ENCODE results near the gene FHAD1. TPM values are rescaled to one million over a fixed set of nuclear protein-coding genes. Genes with fewer than 3 reads are reported as not detected.
A peak's percentile ranks its signal among the peaks of the same experiment; 100 is the strongest.

Gene FHAD1
- total RNA-seq, 1 experiment from 2014 or later = 0.47 TPM

DNA sequence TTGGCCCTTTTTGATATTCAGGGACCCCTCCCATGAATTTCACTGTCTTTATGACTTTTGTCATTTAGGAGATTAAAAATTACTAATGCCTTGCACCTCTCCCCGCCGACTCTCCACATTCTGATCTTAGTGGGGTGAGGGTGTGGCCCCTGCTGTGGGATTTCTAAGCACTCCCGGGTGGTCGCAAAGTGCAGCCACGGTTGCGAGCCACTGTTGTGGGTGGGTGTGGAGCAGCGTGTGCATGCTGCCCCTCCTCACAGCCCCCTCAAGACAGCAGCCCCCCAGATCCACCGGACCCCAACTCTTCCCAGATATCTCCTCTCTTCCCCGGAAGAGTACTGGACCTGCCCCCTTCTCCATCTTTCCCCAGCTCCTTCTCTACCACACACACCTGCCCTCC lies 96.1 kb downstream of the FHAD1 start:
- Histone ChIP-seq H3K36me3 (no peaks in the 10 kb centered on the region), H3K9me3 (replicated peaks) (peaks cover 13% of the 10 kb centered on the region), H3K27me3 (replicated peaks) (no peaks in the 10 kb centered on the region), H3K27ac (no peak overlapping the region), H3K4me3 (no peak overlapping the region), H3K4me1 (replicated peaks) (peaks cover 47% of the 10 kb centered on the region)
- DNase-seq (ENCODE audit: low read depth in 1 of 2, low spot score in 2 of 2) = no peak

DNA sequence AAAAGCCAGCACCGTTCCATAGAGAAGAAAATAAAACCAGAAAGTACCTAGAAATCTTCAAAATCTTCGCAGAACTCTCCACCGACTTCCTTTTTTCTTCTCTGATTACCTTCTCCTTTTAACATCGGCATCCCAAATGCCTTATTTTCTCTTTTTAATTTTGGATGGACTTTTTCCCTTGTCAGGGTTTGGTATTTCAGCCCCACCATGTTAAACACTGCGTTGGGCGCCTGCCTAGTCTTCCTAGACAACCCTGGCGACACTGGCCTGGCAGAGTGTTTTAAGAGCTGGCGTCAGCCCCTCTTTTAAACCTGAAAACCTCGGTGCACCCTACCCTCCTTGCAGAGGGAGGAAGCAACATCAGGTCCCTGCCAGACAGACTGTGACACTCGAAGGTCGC lies 96.7 kb downstream of the FHAD1 start:
- H3K4me1 ChIP-seq (replicated peaks) = peaks cover 41% of the 10 kb centered on the region
- no peaks in the 10 kb centered on the region for H3K36me3 ChIP-seq
- no peak overlapping the region for H3K4me3 ChIP-seq
- H3K27ac ChIP-seq = no peak overlapping the region
- H3K9me3 ChIP-seq (replicated peaks) = peaks cover 7% of the 10 kb centered on the region
- H3K27me3 ChIP-seq (replicated peaks) = no peaks in the 10 kb centered on the region
- no peak for DNase-seq (ENCODE audit: low read depth in 1 of 2, low spot score in 2 of 2)

DNA sequence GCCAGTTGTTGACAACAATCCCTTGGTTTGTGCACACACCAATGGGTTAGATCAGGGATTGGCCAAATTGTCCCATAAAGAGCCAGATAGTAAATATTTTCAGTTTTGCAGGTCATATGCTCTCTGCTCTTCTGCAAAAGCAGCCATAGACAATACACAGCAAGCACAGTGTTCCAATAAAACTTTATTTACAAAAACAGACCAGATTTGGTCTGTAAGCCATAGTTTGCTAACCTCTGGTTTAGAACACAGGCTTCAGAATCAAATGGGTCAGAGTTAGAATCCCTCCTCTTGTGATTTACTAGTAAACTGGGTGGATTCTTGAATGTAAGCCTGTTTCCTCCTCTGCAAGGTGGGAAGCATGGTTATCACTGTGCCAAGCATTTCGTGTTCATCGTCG lies 97.4 kb downstream of the FHAD1 start:
- Histone ChIP-seq H3K36me3 (no peaks in the 10 kb centered on the region), H3K4me1 (replicated peaks) (peaks cover 34% of the 10 kb centered on the region), H3K27ac (no peak overlapping the region), H3K4me3 (no peak overlapping the region), H3K9me3 (replicated peaks) (peaks cover 7% of the 10 kb centered on the region), H3K27me3 (replicated peaks) (no peaks in the 10 kb centered on the region)
- DNase-seq (ENCODE audit: low read depth in 1 of 2, low spot score in 2 of 2) = no peak

DNA sequence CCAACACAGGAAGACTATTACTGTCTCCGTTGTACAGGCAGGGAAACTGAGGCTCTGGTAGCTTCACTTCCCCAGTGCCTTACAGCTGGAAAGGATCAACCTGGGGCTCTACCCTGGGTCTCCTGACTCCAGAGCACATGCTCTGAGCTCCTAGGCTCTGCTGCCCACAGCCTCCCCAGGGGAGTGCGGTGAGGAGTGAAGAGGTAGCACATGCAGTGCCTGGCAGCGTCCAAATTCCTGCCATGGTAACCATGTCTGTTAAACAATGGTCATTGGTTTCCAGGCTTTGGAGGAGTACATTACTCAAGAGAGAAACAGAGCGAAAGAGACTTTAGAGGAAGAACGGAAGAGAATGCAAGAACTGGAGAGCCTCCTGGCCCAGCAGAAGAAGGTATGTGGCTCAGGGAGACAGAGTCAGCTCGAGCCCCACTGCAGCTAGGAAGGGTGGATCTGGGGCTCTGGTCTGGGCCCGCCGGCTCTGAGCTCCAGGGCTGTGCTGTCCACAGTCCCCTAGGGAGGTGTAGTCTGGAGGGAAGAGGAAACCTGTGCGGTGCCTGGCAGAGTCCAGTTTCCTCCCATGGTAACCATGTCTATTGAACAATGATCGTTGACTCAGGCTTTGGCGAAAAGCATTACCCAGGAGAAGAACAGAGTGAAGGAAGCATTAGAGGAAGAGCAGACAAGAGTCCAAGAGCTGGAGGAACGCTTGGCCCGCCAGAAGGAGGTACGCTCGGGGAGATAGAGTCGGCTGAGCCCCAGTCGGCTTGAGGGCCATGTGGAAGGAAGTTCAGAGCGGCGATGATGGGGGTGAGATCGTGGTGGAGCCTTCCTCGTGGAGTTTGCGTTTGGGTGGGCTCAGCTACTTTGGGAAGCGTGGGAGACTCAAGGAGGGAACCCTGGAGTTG lies 98.0 kb downstream of the FHAD1 start:
- DNase-seq (ENCODE audit: low read depth in 1 of 2, low spot score in 2 of 2) = no peak
- H3K9me3 ChIP-seq (replicated peaks) = peaks cover 4% of the 10 kb centered on the region

DNA sequence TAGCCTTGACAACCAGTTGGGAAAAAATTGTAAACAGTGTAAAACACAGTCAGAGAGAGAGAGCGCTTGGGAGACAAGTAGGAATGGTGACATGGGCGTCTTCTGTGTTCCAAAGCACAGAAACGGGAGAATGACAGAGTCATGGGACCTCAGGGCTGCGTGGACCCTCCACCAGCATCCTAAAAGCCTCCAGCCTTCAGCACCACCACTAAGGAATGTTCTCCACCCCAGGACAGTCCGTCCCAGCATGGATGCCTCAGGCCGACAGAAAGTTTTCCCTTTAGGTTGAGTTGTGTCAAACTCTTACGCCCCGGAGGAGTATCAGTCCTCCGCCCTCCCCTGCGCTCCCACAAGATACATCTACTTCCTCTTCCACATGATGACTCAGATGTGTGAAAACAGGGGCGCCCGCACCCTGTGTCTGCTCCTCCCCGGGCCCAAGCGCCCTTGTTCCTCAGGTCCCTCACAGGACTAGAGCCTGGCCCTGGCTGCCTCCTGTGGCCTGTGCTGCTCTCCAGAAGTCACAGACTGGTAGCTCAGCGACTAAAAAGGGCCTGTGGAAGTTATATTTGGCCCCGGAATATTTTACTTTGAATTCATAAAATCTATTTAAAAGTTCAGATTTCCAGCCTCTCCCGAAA lies 98.8 kb downstream of the FHAD1 start:
- Histone ChIP-seq H3K9me3 (replicated peaks) (no peaks in the 10 kb centered on the region), H3K4me1 (replicated peaks) (peaks cover 21% of the 10 kb centered on the region), H3K4me3 (no peak overlapping the region), H3K27ac (no peak overlapping the region), H3K27me3 (replicated peaks) (no peaks in the 10 kb centered on the region), H3K36me3 (no peaks in the 10 kb centered on the region)
- no peak for DNase-seq (ENCODE audit: low read depth in 1 of 2, low spot score in 2 of 2)

More for the DNA sequence above, 98.0 kb downstream of the FHAD1 start:
- H3K4me3 ChIP-seq = no peak overlapping the region
- no peak overlapping the region for H3K27ac ChIP-seq
- peaks cover 28% of the 10 kb centered on the region for H3K4me1 ChIP-seq (replicated peaks)
- H3K27me3 ChIP-seq (replicated peaks) = no peaks in the 10 kb centered on the region
- no peaks in the 10 kb centered on the region for H3K36me3 ChIP-seq

DNA sequence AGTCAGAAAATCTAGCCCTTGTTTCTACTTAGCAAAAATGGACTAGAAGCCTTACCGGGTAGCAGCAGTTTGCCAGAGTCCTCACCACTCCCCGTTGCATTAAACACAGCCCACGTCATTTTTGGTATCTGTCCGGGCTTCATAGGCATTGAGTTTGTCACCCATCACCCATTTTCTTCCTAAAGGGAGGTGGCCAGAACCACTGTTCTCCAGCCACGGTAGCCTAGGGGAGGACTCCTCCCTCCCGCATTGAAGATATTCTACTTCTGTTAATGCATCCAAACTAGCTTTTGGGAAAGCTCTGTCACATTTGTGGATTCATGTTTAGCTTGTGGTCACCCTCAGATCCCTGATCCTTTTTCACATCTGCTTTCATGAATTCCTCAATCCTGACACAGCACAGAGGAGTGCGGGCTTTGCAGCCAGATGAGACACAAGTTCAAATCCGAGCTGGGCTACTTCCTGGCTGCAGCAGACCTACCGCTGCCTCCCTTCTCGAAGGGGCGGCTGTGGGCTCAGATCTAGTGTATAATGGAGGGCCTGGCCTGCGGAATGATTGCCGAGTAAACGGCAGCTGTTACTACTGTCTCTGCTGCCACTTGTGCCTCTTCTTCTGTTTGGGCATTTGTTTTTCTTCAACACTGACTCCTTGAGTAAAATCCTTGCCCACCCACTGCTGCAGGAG lies 99.5 kb downstream of the FHAD1 start:
- peaks cover 19% of the 10 kb centered on the region for H3K4me1 ChIP-seq (replicated peaks)
- no peaks in the 10 kb centered on the region for H3K9me3 ChIP-seq (replicated peaks)
- no peaks in the 10 kb centered on the region for H3K36me3 ChIP-seq
- no peak overlapping the region for H3K4me3 ChIP-seq
- H3K27me3 ChIP-seq (replicated peaks) = no peaks in the 10 kb centered on the region
- no peak overlapping the region for H3K27ac ChIP-seq
- no peak for DNase-seq (ENCODE audit: low read depth in 1 of 2, low spot score in 2 of 2)

DNA sequence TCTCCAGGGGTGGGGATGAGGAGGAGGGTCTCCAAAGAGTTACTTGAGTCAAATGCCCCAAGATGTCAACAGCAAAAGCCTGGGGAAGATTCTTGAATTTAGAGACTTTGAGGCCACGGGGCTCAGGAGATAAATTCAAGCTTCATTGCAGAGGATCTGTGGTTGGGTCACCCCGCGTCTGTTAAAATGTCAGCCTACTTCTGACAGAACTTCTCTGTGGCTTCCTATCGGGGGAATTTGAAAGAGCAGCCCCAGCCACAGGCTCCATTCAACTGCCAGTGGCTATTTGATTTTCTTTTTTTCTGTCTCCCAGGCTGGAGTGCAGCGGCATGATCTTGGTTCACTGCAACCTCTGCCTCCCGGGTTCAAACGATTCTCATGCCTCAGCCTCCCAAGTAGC lies 100.2 kb downstream of the FHAD1 start:
- no peak overlapping the region for H3K4me3 ChIP-seq
- H3K36me3 ChIP-seq = no peaks in the 10 kb centered on the region
- H3K9me3 ChIP-seq (replicated peaks) = no peaks in the 10 kb centered on the region
- H3K27me3 ChIP-seq (replicated peaks) = no peaks in the 10 kb centered on the region
- no peak overlapping the region for H3K27ac ChIP-seq
- H3K4me1 ChIP-seq (replicated peaks) = peaks cover 17% of the 10 kb centered on the region
- no peak for DNase-seq (ENCODE audit: low read depth in 1 of 2, low spot score in 2 of 2)

DNA sequence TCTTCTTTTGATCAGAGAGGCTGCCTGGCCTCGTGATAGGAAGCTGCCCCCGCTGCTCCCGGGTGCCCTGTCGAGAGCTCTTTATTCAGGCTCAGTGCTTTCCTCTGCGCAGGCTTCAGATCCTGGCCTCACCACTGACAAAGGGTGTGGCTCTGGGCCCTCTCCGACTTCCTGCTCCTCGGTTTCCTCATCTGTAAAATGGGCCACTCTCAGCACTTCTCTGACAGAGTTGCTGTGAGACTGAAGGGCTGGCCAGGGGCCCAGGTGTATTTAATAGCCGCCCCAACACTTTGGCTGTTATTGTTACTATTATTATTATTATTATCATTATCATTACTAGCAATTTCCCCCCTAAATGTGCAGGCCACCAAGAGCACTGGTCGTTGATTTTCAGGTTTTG lies 101.6 kb downstream of the FHAD1 start:
- no peaks in the 10 kb centered on the region for H3K27me3 ChIP-seq (replicated peaks)
- no peak for DNase-seq (ENCODE audit: low read depth in 1 of 2, low spot score in 2 of 2)
- no peaks in the 10 kb centered on the region for H3K9me3 ChIP-seq (replicated peaks)
- H3K36me3 ChIP-seq = no peaks in the 10 kb centered on the region
- H3K4me3 ChIP-seq = no peak overlapping the region
- H3K4me1 ChIP-seq (replicated peaks) = peaks cover 23% of the 10 kb centered on the region
- H3K27ac ChIP-seq = no peak overlapping the region

DNA sequence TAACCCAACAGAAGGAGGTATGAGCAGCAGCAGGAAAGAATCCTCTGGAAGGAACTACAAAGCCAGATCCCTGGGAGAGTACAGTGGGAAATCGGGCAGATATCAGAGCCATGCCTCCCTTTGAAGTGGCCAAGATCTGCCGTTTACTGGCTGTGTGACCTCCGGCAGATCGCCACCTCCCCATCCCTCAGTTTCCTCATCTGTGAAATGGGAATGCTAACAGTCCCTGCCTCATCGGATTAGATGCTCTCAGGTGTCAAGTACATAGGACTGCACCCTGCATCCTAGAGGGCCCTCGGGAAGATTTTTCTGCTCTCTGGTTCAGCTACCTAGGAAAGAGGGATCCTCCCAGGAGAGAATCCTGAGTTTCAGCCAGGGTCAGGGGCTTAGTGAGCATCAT lies 102.1 kb downstream of the FHAD1 start:
- H3K4me1 ChIP-seq (replicated peaks) = peaks cover 27% of the 10 kb centered on the region
- no peak overlapping the region for H3K27ac ChIP-seq
- no peak overlapping the region for H3K4me3 ChIP-seq

DNA sequence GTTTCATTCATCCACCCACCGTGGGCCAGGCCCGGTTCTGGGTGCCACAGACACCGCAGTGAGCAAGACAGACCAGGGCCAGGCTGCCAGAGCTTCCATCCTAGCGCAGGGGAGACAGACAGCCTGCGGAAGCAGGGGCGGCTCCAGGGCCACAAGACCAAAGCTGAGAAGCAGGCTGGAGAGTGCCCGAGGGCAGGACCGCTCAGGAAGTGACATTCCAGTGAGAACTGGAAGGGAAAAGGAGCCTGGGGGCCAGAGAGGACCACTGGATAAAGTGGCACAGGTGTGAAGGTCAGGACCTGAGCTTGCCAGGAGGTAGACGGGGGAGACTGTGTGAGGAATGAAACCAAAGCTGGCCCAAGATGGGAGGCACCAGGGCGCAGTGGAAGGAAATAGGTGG lies 103.1 kb downstream of the FHAD1 start:
- Histone ChIP-seq H3K4me1 (replicated peaks) (peaks cover 38% of the 10 kb centered on the region), H3K27me3 (replicated peaks) (no peaks in the 10 kb centered on the region), H3K36me3 (no peaks in the 10 kb centered on the region), H3K27ac (no peak overlapping the region), H3K4me3 (no peak overlapping the region), H3K9me3 (replicated peaks) (no peaks in the 10 kb centered on the region)
- DNase-seq (ENCODE audit: low read depth in 1 of 2, low spot score in 2 of 2) = no peak

More for the DNA sequence above, 102.1 kb downstream of the FHAD1 start:
- no peaks in the 10 kb centered on the region for H3K36me3 ChIP-seq
- H3K27me3 ChIP-seq (replicated peaks) = no peaks in the 10 kb centered on the region
- H3K9me3 ChIP-seq (replicated peaks) = no peaks in the 10 kb centered on the region
- no peak for DNase-seq (ENCODE audit: low read depth in 1 of 2, low spot score in 2 of 2)

DNA sequence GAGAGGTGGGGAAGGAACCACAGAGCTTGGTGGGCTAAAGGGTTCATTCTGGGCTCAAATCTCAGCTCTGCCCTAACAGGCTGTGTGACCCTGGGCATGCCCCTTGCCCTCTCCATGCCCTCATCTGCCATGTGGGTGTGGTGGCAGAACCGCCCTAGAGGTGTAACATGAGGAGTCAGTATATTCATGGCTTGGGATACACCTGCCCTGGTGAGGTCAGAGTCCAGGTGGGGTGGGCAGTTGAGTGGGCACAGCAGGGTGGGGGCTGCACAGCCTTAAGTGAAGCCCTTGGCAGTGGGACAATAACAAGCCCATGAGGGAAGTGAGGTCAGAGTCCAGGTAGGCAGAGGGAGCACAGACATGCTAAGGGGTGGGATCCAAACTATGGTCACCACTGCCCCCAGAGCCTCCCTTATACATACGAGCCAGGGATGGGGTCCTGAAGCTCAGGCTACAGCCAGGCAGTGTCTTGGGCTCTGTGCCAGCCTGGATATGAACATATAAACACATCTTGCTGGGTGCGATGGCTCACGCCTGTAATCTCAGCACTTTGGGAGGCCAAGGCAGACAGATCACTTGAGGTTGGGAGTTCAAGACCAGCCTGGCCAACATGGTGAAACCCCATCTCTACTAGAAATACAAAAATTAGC lies 103.7 kb downstream of the FHAD1 start:
- DNase-seq (ENCODE audit: low read depth in 1 of 2, low spot score in 2 of 2) = no peak
- Histone ChIP-seq H3K27ac (no peak overlapping the region), H3K9me3 (replicated peaks) (no peaks in the 10 kb centered on the region), H3K36me3 (no peaks in the 10 kb centered on the region), H3K4me1 (replicated peaks) (peaks cover 43% of the 10 kb centered on the region), H3K4me3 (no peak overlapping the region), H3K27me3 (replicated peaks) (no peaks in the 10 kb centered on the region)

DNA sequence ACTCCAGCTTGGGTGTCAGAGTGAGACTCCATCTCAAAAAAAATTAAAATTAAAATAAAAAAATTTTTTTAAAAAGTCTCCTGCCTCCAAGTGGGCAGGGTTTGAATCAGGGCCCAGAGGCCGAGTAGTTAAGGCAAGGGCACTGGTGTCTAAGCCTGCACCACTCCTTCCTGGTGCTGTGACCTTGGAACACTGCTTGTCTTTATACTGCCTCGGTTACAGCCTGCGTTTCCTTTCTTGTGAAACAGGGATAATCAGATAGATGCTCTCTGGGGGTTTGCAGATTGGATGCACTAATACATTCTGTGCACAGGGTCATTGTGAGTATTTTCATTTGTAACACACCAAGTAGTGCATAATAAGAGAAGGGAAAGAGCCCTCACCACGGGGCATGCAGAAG lies 104.3 kb downstream of the FHAD1 start:
- Histone ChIP-seq H3K4me3 (no peak overlapping the region), H3K4me1 (replicated peaks) (peaks cover 47% of the 10 kb centered on the region), H3K27me3 (replicated peaks) (no peaks in the 10 kb centered on the region), H3K9me3 (replicated peaks) (no peaks in the 10 kb centered on the region), H3K36me3 (no peaks in the 10 kb centered on the region), H3K27ac (no peak overlapping the region)
- no peak for DNase-seq (ENCODE audit: low read depth in 1 of 2, low spot score in 2 of 2)

DNA sequence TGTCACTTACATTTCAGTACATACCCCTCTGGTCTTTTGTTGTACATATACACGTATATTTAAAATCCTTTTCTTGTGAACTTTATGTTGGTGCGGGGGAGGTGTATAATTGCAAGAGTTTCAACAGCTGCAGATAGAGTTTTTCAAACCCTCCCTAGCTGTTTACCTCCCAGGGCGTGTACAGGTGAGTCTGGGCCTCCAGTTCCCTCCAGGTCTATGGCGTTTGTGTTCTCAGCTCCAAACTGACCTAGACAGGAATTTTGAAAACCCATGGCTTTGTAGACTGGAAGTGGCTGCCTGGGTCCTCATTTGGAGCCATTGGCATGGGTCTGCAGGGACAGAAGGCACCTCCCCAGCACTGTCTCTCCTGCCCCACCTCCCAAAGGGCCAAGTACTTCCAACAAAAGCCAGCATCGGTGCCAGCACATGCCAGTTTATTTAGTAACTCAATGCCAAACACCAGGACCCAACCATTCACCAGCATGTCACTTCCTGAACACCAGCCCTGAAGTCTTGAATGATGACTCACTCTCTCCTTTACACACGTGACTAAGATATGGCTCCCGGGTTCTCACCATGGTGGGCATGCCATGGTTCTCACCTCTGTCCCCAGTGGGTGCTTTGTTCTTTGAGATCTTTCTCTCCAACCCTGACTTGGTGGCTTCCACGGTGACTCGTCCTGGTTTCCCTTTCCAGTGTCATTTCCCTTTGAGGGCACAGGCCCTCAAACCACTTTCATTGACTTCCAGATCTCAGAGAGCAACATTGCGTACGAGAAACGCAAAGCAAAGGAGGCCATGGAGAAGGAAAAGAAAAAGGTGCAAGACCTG lies 105.3 kb downstream of the FHAD1 start:
- peak overlapping the region; percentile 85 for H3K27ac ChIP-seq

More for the DNA sequence above, 105.3 kb downstream of the FHAD1 start:
- H3K27me3 ChIP-seq (replicated peaks) = no peaks in the 10 kb centered on the region
- no peak overlapping the region for H3K4me3 ChIP-seq
- no peaks in the 10 kb centered on the region for H3K9me3 ChIP-seq (replicated peaks)
- no peaks in the 10 kb centered on the region for H3K36me3 ChIP-seq
- peak; percentile 86 to 90 for DNase-seq (ENCODE audit: low read depth in 1 of 2, low spot score in 2 of 2)
- H3K4me1 ChIP-seq (replicated peaks) = peaks cover 57% of the 10 kb centered on the region
